GM19239 (cell line): ENCODE results near the gene ZPBP2.
"Not testable (repeated sequence)": the region's sequence is repeated elsewhere in the genome, so short reads cannot be mapped to it uniquely, and the experiment has no call there.

Experiments used
- DNase-seq: peaks from one replicate; pipeline ENCODE4 v3.0.0; 2011; ENCODE audit warnings: low spot score; ENCODE audit not compliant: insufficient read length
- FAIRE-seq: peaks from 2 replicates; lab custom pipeline; 2011; peaks lifted over from hg19 to GRCh38; lab: Jason Lieb, UNC

The ZPBP2 gene

GRCh38 chr17:39852239-39852638 lies 15.8 kb upstream of the ZPBP2 start:
- DNase-seq (no peak), FAIRE-seq (peak; percentile 81)

- DNase-seq (no peak), FAIRE-seq (no peak)
These were observed 13.1 kb upstream of the ZPBP2 start for GRCh38 chr17:39854909-39855308.

- DNase-seq, FAIRE-seq: not testable (repeated sequence)
These were observed 11.9 kb upstream of the ZPBP2 start for GRCh38 chr17:39855911-39856649.

GRCh38 chr17:39861235-39861634 lies 6.8 kb upstream of the ZPBP2 start:
- peak; percentile 92 for FAIRE-seq
- DNase-seq, result no peak

GRCh38 chr17:39863244-39863917 lies 4.6 kb upstream of the ZPBP2 start:
- DNase-seq (no peak), FAIRE-seq (peak; percentile 90)

- DNase-seq (no peak), FAIRE-seq (no peak)
These were observed 3.9 kb upstream of the ZPBP2 start, which contains the start of gene IKZF3 for GRCh38 chr17:39863918-39864746. IKZF3 (minus strand) TSS chr17:39864312; CDS start chr17:39864126, 186 bp downstream.

GRCh38 chr17:39866013-39866730 lies 1.8 kb upstream of the ZPBP2 start:
- FAIRE-seq (no peak), DNase-seq (no peak)

- DNase-seq (no peak), FAIRE-seq (peak; percentile 100)
These were observed 720 bp upstream of the ZPBP2 start for GRCh38 chr17:39867084-39867879.

- peak; percentile 91 for FAIRE-seq
- DNase-seq, result no peak
These were observed 546 bp downstream of the ZPBP2 start for GRCh38 chr17:39868554-39868942.

- DNase-seq (no peak), FAIRE-seq (no peak)
These were observed 2.8 kb downstream of the ZPBP2 start for GRCh38 chr17:39870776-39871175.

- FAIRE-seq (peak; percentile 84), DNase-seq (no peak)
These were observed 3.8 kb downstream of the ZPBP2 start for GRCh38 chr17:39871801-39872200.

GRCh38 chr17:39872751-39873150 lies 4.7 kb downstream of the ZPBP2 start:
- no peak for DNase-seq
- FAIRE-seq, result peak; percentile 72

- DNase-seq, FAIRE-seq: not testable (repeated sequence)
These were observed 18.1 kb downstream of the ZPBP2 start for GRCh38 chr17:39886102-39886501.

GRCh38 chr17:39887078-39887477 lies 19.1 kb downstream of the ZPBP2 start:
- FAIRE-seq, result no peak

GRCh38 chr17:39889200-39889599 lies 21.2 kb downstream of the ZPBP2 start:
- DNase-seq, result no peak
- FAIRE-seq, result no peak

More at GRCh38 chr17:39887078-39887477, 19.1 kb downstream of the ZPBP2 start:
- no peak for DNase-seq

- DNase-seq (no peak), FAIRE-seq (no peak)
These were observed 26.8 kb downstream of the ZPBP2 start for GRCh38 chr17:39894681-39895376.

GRCh38 chr17:39898088-39898487 lies 30.1 kb downstream of the ZPBP2 start:
- FAIRE-seq, result no peak

GRCh38 chr17:39899215-39899614 lies 31.2 kb downstream of the ZPBP2 start:
- FAIRE-seq (no peak), DNase-seq (no peak)

More at GRCh38 chr17:39898088-39898487, 30.1 kb downstream of the ZPBP2 start:
- DNase-seq, result no peak

- FAIRE-seq, DNase-seq: not testable (repeated sequence)
These were observed 34.0 kb downstream of the ZPBP2 start for GRCh38 chr17:39902027-39902426.
